Stimulated activated CD8-positive, alpha-beta memory T cell treated with anti-CD3 and anti-CD28 coated beads, Interleukin-7, amount 100 ng/mL, for 48 hours (primary cell): ENCODE results near the gene FOSB.

Experiments used
- DNase-seq, 2 donors: peaks; one replicate each; pipeline ENCODE4 v3.0.0-alpha.2; 2020; ENCODE audit warnings: low read depth in 1 of 2; ENCODE audit errors: extremely low read depth in 1 of 2

The FOSB gene

DNA sequence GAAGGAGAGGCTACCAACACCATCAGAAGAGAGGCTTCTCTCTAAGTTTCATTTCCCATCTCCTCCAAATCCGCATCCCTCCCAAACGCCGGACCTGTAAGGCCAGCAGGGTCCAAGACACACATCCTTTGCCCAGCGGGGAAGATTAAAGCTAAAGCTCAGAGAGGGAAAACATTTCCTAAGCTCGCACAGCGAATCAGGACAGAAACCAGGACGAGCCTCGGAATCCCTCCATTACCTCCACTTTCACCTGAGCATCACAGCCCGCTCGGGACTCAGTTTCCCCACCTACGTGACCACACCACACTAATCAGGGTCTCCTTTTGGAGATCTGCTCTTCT lies 711 bp upstream of the FOSB start:
- no peak for DNase-seq

DNA sequence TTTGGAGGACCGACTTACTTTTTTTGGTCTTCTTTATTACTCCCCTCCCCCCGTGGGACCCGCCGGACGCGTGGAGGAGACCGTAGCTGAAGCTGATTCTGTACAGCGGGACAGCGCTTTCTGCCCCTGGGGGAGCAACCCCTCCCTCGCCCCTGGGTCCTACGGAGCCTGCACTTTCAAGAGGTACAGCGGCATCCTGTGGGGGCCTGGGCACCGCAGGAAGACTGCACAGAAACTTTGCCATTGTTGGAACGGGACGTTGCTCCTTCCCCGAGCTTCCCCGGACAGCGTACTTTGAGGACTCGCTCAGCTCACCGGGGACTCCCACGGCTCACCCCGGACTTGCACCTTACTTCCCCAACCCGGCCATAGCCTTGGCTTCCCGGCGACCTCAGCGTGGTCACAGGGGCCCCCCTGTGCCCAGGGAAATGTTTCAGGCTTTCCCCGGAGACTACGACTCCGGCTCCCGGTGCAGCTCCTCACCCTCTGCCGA lies 409 bp downstream of the FOSB start:
- DNase-seq = no peak

DNA sequence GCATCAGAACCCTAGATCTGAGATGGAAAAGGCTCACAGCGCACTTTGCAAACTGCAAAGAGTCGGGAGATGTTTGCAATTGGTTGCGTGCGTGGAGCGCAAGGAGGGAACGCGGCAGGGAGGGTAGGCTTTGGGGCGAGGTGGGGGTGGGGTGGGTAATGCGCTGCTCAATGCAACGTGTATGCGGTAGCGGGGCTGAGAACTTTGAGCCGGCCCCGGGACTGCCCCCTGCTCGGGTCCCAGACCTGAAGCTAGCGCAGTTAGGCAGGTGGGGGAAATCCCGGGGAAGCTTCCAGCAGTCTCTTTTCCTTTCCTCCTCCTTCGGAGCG lies 971 bp downstream of the FOSB start:
- no peak for DNase-seq

DNA sequence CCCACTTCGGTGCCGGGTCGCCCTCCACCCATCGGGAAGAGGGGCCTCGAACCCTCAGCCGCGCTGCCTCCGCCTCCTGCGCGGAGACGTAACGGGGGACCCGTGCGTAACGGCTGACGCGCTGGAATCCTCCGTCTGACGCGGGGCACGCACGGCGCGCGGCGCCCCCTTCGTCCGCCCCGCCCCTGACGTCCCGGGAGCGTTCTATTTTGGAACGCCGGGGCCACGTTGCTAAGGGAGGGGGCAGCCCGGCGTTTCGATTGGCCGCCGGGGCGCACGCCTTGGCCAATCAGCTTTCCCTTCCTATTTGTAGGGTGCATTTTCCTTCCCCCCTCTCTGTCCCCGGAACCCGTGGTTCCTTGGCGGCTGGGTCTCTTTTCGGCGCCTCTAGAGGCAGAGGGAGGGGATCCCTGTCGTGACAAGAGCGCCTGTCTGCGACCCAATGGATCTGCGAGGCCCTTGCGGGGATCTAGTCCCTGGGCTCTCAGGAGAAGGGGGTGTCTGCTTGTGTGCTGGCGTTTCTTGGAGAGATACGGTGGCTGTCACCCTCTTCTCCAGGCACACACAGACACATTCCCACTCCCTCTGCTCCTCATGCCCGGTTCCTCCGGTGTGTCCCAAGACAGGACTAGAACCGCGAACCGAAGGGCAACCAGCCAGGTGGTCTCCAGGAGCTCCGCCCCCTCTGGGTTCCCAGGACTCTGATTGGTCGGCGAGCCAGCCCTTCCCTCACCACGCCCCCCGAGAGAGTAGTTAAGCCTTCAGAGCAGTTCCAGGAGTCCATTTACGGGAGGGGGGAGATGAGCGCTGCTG lies 1.5 kb downstream of the FOSB start:
- peak; percentile 90 to 92 for DNase-seq

DNA sequence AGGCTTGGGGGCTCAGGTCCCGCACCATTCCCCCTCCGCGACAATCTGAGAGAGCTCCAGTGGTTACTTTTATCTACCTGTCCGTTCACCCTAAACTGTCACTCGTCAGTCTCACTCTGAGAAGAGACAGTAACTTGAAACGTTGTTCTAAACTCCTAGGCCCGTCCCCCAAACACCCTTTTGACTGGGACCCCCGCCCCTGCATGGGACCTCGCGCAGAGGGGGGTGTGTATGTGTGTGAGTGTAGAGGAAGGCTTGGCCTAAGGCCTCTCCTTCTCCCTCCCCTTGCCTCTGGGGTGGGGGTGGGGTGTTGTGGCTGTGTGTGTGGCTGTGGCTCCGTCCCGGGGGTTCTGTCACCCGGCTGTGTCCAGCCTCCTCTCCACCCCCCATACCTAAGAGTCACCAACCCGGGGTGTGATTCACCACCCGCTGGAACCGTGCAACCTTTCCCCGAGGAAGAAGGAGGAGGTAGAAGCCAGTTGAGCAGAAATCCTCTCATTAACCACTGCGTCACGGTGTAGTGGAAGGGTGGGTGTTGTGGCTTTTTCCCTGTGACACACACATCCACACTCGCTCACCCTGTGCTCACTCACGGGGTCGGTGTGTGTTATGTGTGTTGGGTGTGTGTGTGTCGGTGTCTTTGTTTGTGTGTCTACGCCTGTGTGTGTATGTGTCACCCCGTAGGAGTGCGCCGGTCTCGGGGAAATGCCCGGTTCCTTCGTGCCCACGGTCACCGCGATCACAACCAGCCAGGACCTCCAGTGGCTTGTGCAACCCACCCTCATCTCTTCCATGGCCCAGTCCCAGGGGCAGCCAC lies 2.4 kb downstream of the FOSB start:
- no peak for DNase-seq

DNA sequence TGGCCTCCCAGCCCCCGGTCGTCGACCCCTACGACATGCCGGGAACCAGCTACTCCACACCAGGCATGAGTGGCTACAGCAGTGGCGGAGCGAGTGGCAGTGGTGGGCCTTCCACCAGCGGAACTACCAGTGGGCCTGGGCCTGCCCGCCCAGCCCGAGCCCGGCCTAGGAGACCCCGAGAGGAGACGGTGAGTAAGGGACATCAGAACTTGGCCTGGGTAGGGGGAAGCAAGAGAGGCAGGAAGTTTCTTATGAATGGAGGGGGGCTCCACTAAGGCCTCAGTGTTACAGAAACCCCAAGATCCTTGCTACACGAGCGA lies 2.9 kb downstream of the FOSB start:
- no peak for DNase-seq

DNA sequence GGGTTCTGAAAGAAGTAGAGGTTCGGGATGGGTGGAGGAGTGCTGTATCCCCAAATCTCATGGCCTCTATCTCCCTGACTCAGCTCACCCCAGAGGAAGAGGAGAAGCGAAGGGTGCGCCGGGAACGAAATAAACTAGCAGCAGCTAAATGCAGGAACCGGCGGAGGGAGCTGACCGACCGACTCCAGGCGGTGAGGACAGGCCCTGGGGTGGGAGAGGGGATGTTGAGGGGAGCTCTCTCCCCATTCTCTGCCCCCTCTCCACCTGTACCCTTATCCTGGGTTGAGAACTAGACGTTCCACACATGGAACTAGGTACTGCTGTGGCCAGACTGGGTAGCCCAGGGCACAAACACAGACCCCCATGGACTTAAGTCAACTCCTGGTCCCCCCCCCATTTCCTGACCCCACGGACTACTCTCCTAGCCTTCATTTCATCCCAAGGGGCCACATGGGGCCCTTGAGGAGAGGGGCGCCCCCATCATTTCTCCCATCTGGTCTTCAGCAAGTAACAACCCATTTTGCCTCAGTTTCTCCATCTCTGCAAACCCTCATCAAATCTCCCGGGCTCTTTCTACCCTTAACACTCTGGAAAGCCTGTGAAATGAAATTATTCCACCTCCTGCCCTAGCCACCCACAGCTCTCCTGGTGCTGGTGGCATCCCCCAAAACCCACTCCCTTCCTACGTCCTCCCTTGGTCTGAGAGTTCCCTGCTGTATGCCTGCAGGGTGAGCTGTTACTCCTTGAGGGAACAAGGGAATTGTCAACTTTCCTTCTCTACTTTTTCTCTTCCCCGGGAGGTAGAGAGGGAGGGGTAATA lies 3.5 kb downstream of the FOSB start:
- no peak for DNase-seq

DNA sequence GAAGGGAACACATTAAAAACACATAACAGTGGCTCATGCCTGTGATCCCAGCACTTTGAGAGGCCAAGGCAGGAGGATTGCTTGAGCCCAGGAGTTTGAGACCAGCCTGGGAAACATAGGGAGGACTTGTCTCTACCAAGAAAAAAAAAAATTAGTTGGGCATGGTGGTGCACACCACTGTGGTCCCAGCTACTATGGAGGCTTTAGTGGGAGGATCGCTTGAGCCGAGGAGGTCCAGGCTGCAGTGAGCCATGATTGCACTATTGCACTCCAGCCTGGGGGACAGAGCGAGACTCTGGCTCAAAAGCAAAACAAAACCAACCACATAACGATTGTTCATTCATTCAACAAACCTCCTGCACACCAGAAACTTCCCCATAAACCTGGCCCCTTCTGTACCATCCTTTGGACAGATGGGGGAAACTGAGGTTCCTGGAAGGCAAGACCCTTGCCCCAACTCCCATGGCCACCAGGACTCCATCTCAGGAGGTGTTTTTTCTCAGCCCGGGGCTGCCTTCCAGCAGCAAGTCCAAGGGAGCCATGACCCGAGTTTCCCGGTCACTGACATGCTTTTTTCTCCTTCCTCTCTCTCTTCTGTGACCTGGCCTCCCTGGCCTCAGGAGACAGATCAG lies 4.3 kb downstream of the FOSB start:
- no peak for DNase-seq

DNA sequence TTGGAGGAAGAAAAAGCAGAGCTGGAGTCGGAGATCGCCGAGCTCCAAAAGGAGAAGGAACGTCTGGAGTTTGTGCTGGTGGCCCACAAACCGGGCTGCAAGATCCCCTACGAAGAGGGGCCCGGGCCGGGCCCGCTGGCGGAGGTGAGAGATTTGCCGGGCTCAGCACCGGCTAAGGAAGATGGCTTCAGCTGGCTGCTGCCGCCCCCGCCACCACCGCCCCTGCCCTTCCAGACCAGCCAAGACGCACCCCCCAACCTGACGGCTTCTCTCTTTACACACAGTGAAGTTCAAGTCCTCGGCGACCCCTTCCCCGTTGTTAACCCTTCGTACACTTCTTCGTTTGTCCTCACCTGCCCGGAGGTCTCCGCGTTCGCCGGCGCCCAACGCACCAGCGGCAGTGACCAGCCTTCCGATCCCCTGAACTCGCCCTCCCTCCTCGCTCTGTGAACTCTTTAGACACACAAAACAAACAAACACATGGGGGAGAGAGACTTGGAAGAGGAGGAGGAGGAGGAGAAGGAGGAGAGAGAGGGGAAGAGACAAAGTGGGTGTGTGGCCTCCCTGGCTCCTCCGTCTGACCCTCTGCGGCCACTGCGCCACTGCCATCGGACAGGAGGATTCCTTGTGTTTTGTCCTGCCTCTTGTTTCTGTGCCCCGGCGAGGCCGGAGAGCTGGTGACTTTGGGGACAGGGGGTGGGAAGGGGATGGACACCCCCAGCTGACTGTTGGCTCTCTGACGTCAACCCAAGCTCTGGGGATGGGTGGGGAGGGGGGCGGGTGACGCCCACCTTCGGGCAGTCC lies 5.0 kb downstream of the FOSB start:
- no peak for DNase-seq

DNA sequence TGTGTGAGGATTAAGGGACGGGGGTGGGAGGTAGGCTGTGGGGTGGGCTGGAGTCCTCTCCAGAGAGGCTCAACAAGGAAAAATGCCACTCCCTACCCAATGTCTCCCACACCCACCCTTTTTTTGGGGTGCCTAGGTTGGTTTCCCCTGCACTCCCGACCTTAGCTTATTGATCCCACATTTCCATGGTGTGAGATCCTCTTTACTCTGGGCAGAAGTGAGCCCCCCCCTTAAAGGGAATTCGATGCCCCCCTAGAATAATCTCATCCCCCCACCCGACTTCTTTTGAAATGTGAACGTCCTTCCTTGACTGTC lies 5.5 kb downstream of the FOSB start:
- DNase-seq = no peak

DNA sequence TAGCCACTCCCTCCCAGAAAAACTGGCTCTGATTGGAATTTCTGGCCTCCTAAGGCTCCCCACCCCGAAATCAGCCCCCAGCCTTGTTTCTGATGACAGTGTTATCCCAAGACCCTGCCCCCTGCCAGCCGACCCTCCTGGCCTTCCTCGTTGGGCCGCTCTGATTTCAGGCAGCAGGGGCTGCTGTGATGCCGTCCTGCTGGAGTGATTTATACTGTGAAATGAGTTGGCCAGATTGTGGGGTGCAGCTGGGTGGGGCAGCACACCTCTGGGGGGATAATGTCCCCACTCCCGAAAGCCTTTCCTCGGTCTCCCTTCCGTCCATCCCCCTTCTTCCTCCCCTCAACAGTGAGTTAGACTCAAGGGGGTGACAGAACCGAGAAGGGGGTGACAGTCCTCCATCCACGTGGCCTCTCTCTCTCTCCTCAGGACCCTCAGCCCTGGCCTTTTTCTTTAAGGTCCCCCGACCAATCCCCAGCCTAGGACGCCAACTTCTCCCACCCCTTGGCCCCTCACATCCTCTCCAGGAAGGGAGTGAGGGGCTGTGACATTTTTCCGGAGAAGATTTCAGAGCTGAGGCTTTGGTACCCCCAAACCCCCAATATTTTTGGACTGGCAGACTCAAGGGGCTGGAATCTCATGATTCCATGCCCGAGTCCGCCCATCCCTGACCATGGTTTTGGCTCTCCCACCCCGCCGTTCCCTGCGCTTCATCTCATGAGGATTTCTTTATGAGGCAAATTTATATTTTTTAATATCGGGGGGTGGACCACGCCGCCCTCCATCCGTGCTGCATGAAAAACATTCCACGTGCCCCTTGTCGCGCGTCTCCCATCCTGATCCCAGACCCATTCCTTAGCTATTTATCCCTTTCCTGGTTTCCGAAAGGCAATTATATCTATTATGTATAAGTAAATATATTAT lies 6.1 kb downstream of the FOSB start:
- no peak for DNase-seq

DNA sequence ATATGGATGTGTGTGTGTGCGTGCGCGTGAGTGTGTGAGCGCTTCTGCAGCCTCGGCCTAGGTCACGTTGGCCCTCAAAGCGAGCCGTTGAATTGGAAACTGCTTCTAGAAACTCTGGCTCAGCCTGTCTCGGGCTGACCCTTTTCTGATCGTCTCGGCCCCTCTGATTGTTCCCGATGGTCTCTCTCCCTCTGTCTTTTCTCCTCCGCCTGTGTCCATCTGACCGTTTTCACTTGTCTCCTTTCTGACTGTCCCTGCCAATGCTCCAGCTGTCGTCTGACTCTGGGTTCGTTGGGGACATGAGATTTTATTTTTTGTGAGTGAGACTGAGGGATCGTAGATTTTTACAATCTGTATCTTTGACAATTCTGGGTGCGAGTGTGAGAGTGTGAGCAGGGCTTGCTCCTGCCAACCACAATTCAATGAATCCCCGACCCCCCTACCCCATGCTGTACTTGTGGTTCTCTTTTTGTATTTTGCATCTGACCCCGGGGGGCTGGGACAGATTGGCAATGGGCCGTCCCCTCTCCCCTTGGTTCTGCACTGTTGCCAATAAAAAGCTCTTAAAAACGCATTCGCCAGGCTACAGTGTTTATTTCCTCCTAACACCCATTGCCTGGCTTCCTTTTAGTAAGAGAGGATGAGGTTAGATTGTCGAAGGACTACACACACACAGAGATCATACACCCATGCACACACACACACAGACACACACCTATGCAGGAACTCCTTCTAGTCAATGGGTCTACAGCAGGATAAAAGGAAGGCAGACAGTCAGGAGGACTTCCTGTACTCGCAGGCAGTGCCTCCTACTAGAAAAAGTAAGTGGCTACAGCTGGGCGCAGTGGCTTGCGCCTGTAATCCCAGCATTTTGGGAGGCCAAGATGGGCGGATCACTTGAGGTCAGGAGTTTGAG lies 7.1 kb downstream of the FOSB start:
- no peak for DNase-seq

DNA sequence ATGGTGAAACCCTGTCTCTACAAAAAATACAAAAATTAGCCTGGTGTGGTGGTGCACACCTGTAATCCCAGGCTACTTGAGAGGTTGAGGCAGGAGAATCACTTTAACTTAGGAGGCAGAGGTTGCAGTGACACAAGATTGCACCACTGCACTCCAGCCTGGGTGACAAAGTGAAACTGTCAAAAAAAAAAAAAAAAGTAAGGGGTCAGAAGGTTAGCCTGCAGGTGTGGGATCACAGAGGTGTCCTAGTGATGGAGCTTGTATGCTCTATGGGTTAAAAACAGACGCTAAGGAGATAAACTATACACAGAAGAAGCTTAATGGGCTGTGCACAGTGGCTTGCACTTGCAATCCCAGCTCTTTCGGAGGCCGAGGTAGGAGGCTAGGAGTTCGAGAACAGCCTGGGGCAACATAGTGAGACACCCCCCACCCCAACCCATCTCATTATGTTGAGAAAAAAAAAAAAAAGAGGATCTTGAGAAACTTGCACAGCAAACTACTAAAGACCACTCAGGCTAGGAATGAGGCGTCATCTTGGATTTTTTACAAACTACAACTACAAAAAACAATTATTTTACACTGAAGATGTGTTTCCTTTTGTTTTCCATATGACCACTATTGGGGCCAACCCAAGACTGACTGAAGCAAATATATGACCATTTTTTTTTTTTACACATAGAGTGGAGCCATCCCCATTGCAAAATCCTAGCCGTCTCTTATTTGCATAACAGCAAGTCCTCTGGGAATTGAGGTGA lies 7.9 kb downstream of the FOSB start:
- DNase-seq = no peak

DNA sequence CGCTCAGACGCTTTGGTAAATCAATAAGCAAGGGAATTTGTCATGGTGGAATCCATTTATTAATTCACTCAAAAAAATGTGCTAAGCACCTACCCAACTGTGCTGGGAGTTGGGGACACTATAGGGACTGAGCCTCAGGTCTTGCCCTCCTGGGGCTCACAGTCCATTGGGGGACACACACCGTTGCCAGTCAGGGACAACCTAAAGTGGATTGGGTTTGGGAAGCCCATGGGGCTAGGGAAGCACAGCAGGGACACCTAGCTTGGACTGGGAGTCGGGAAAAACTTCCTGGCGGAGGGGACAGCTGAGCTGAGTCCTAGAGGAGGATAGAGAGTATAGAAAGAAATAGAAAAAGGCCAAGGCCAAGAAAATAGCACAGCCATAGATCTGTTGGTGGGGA lies 8.5 kb downstream of the FOSB start:
- DNase-seq = no peak

DNA sequence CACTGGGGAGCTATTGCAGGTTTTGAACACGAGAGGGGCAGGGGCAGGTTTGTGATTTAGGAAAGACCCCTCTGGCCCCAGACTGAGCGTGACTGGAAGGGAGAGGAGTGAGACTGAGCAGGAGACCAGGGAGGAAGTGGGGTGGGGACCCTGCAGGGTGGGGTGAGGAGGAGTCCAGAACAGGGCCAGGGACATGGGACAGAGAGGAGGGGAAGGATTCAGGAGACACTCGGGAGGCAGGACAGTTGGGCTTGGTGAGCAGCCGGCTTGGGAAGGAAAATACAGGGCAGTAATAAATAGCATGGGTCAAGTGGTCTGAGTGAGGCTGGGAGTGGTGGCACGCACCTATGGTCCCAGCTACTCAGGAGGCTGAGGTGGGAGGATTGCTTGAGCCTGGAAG lies 9.4 kb downstream of the FOSB start:
- no peak for DNase-seq

DNA sequence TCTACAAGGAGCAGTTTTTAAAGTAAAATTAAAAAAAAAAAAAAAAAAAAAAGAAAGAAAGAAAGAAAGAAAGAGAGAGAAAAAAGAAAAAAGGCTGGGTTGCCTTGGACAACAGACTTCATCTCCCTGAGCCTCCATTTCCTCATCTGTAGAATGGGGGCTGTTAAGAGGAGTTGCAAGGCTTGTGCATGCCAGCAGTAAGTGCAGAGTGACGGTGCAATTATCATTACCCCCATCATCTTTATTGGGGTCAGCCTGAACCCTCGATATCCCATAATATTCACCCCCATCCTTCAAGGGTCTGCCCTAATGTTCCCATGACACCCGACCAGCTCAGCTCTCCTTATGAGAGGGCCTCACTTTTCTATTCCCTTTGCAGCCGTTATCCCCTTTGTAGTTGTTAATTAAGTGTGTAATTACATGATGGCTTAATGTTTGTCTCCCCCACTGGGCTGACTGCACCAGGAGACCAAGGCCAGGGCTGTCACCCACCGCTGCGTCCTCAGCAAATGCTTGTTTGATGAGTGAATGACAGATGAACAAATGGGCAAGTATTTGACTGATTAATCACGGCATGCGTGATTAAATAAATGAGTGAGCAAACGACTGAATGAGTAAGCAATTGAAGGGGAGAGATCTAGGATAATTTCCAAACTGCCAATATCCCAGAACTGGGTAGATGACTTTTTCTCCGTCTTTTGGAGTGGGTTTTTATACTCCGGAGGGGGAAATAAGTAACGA lies 10.1 kb downstream of the FOSB start:
- DNase-seq = no peak
